ENCODE results near the gene TET3. TPM values are rescaled to one million over a fixed set of nuclear protein-coding genes. Genes with fewer than 3 reads are reported as not detected.

The TET3 gene
- total RNA-seq, 1 donor from 2014 or later, result 11.0 TPM

DNA sequence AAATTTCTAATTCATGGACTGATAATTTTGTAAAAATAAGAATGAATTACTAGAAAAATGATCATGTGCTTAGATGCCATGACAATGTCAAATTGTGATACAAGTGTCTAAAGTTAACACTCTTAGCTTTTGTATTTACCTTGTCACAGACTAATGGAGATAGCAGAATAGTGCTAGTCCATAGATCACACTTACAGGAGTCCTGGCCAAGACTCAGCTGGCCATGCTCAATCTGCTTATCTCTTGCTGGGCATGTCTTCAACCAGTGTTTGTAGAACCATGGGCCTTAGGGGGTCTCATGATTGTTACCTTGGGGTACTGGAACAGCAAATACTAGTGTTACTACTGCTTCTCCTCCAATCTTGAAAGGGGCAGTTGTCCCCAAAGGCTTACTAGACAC, 44.0 kb downstream of the TET3 start:
- Histone ChIP-seq H3K36me3 (ENCODE audit: control insufficient read depth, insufficient read depth, low read length) (no peaks in the 10 kb centered on the region), H3K4me3 (ENCODE audit: low read depth, low read length) (no peak overlapping the region), H3K27me3 (ENCODE audit: control insufficient read depth, insufficient read depth, low read length) (no peaks in the 10 kb centered on the region)
- no peak for DNase-seq (ENCODE audit: low read depth)
- TF ChIP-seq, protein P1, sequence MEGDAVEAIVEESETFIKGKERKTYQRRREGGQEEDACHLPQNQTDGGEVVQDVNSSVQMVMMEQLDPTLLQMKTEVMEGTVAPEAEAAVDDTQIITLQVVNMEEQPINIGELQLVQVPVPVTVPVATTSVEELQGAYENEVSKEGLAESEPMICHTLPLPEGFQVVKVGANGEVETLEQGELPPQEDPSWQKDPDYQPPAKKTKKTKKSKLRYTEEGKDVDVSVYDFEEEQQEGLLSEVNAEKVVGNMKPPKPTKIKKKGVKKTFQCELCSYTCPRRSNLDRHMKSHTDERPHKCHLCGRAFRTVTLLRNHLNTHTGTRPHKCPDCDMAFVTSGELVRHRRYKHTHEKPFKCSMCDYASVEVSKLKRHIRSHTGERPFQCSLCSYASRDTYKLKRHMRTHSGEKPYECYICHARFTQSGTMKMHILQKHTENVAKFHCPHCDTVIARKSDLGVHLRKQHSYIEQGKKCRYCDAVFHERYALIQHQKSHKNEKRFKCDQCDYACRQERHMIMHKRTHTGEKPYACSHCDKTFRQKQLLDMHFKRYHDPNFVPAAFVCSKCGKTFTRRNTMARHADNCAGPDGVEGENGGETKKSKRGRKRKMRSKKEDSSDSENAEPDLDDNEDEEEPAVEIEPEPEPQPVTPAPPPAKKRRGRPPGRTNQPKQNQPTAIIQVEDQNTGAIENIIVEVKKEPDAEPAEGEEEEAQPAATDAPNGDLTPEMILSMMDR (IDR thresholded peaks at IDR 0.05; ENCODE audit: insufficient read depth, low read length, poor library complexity, severe bottlenecking), result no peak

GRCh38 chr2:74029714-74030397, 45.1 kb downstream of the TET3 start:
- DNase-seq (ENCODE audit: low read depth), result no peak
- Histone ChIP-seq H3K36me3 (ENCODE audit: control insufficient read depth, insufficient read depth, low read length) (no peaks in the 10 kb centered on the region), H3K4me3 (ENCODE audit: low read depth, low read length) (no peak overlapping the region), H3K27me3 (ENCODE audit: control insufficient read depth, insufficient read depth, low read length) (no peaks in the 10 kb centered on the region)
- TF ChIP-seq, protein P1 (IDR thresholded peaks at IDR 0.05; ENCODE audit: insufficient read depth, low read length, poor library complexity, severe bottlenecking), result no peak

DNA sequence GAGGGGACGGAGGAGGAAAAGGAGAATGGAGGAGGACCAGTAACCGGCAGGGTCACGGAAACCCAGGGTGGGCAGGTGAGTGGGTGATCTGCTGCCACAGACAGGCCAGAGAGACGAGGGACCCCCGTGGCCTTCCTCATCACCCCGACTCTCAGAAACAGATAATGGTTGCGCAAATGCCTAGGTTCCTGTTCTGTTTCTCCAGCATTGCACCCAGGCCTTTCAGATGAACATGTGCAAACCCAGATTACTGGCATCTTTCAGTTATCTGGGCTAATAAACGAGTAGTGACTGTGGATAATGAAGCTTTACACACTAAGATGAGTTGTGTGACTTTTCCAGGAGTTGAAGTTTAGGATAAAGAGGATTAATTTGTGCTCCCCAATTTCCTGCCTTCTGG, 46.5 kb downstream of the TET3 start:
- Histone ChIP-seq H3K36me3 (ENCODE audit: control insufficient read depth, insufficient read depth, low read length) (no peaks in the 10 kb centered on the region), H3K27me3 (ENCODE audit: control insufficient read depth, insufficient read depth, low read length) (no peaks in the 10 kb centered on the region), H3K4me3 (ENCODE audit: low read depth, low read length) (no peak overlapping the region)
- TF ChIP-seq, protein P1 (IDR thresholded peaks at IDR 0.05; ENCODE audit: insufficient read depth, low read length, poor library complexity, severe bottlenecking), result no peak
- no peak for DNase-seq (ENCODE audit: low read depth)

DNA sequence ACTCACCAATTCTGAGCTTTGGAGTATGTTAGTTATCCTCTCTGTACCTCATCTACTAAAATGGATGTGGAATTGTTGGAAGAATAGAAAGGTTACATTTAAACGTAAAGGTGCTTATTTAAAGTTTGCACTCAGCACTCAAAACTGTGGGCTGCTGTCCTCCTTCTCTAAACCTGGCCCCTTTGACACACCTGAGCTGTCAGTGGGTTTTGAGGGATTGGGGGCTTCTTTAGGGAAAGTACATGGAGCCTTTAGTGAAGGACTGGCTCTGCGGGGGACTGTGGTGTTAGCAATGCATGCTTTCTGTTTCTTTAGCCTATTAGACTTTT, 47.2 kb downstream of the TET3 start:
- DNase-seq (ENCODE audit: low read depth), result no peak
- H3K36me3 ChIP-seq (ENCODE audit: control insufficient read depth, insufficient read depth, low read length), result no peaks in the 10 kb centered on the region
- no peaks in the 10 kb centered on the region for H3K27me3 ChIP-seq (ENCODE audit: control insufficient read depth, insufficient read depth, low read length)
- TF ChIP-seq, protein P1 (IDR thresholded peaks at IDR 0.05; ENCODE audit: insufficient read depth, low read length, poor library complexity, severe bottlenecking), result no peak
- no peak overlapping the region for H3K4me3 ChIP-seq (ENCODE audit: low read depth, low read length)

GRCh38 chr2:74033375-74033774, 48.7 kb downstream of the TET3 start:
- Histone ChIP-seq H3K27me3 (ENCODE audit: control insufficient read depth, insufficient read depth, low read length) (no peaks in the 10 kb centered on the region), H3K4me3 (ENCODE audit: low read depth, low read length) (no peak overlapping the region), H3K36me3 (ENCODE audit: control insufficient read depth, insufficient read depth, low read length) (no peaks in the 10 kb centered on the region)
- TF ChIP-seq, protein P1 (IDR thresholded peaks at IDR 0.05; ENCODE audit: insufficient read depth, low read length, poor library complexity, severe bottlenecking), result no peak
- DNase-seq (ENCODE audit: low read depth), result no peak

Other genes starting within 250 kb of the TET3 start
- gene TPRKB, start 247.6 kb upstream of the TET3 start, total RNA-seq, result 40.1 and 86.8 TPM in 2 replicates
- gene DUSP11, start 204.8 kb upstream of the TET3 start, total RNA-seq, result 29.8 and 30.2 TPM in 2 replicates
- gene C2orf78, start 200.7 kb upstream of the TET3 start, total RNA-seq, result not detected in 2 replicates
- gene STAMBP, start 155.9 kb upstream of the TET3 start, total RNA-seq, result 34.0 and 42.5 TPM in 2 replicates
- gene ACTG2, start 91.9 kb upstream of the TET3 start, total RNA-seq, result 0.27 and 2.1 TPM in 2 replicates
- gene DGUOK, start 58.0 kb upstream of the TET3 start, total RNA-seq, result 66.8 and 71.3 TPM in 2 replicates
- gene BOLA3, start 163.0 kb downstream of the TET3 start, total RNA-seq, result 62.0 and 78.8 TPM in 2 replicates
- 102 and 120 TPM in 2 replicates for gene MOB1A, start 194.0 kb downstream of the TET3 start, total RNA-seq
- 157 and 173 TPM in 2 replicates for gene MTHFD2, start 213.7 kb downstream of the TET3 start, total RNA-seq

All from kidney epithelial cell (primary cell).